Stimulated activated CD4-positive, alpha-beta T cell treated with anti-CD3 and anti-CD28 coated beads, TNF-alpha, amount 100 ng/mL, for 1 hour (primary cell): ENCODE results near the gene OOSP4B.
"Not testable (repeated sequence)": the region's sequence is repeated elsewhere in the genome, so short reads cannot be mapped to it uniquely, and the experiment has no call there.

ENCODE experiments used
- DNase-seq, 3 donors: peaks; one replicate each; pipeline ENCODE4 v3.0.0-alpha.2; 2020; ENCODE audit warnings: low read depth in 3 of 3, low spot score in 1 of 3

The OOSP4B gene

GRCh38 chr11:60059521-60060240 is 42.7 kb downstream of the OOSP4B start:
- DNase-seq: no peak

GRCh38 chr11:60064111-60064510 is 47.1 kb downstream of the OOSP4B start:
- no peak for DNase-seq

- DNase-seq: no peak
Observed at GRCh38 chr11:60065801-60066200, 48.8 kb downstream of the OOSP4B start.

GRCh38 chr11:60069450-60069849 is 52.5 kb downstream of the OOSP4B start:
- DNase-seq: no peak

- DNase-seq: not testable (repeated sequence)
Observed at GRCh38 chr11:60071644-60072043, 54.7 kb downstream of the OOSP4B start.

GRCh38 chr11:60077216-60077817 is 60.3 kb downstream of the OOSP4B start:
- no peak for DNase-seq

- no peak for DNase-seq
Observed at GRCh38 chr11:60077981-60078380, 61.0 kb downstream of the OOSP4B start.

- no peak for DNase-seq
Observed at GRCh38 chr11:60078745-60079144, 61.8 kb downstream of the OOSP4B start.

- no peak for DNase-seq
Observed at GRCh38 chr11:60080535-60080934, 63.6 kb downstream of the OOSP4B start.
